HCT116 (cell line): ENCODE data around the gene FSCN2. TPM values are rescaled to one million over a fixed set of nuclear protein-coding genes. Genes with fewer than 3 reads are reported as not detected.

Experiments
- ATAC-seq: fragments of 200-7000 bp; cut with Tn5 transposase; 2 replicates; pipeline ENCODE4 v1.9.1; 2020; ENCODE audit warnings: mild to moderate bottlenecking, moderate library complexity
- BruUV-seq: library from RNA; stranded (reverse); fragments of 400-500 nt; replicated peaks from 2 replicates; lab custom pipeline; 2021; lab: Mats Ljungman, UMichigan
- CTCF ChIA-PET: fragments of 300-600 bp; sonication (Branson Sonifier 250); formaldehyde crosslinking; loops from one replicate; lab custom pipeline; 2021; ENCODE audit warnings: antibody characterized with exemption; lab: Charles Lee
- POLR2A ChIA-PET: fragments of 300-600, 350-600 bp; sonication (Branson Sonifier 250); formaldehyde crosslinking; loops from one replicate; lab custom pipeline; 2021; ENCODE audit warnings: antibody characterized with exemption; lab: Charles Lee
- RAD21 ChIA-PET, 2 experiments: fragments of 300-600 bp; sonication (Branson Sonifier 250); formaldehyde crosslinking; loops; one replicate each; lab custom pipeline; 2023; ENCODE audit warnings: low total read pairs in 2 of 2; ENCODE audit not compliant: uncharacterized antibody in 2 of 2, unreplicated experiment in 2 of 2, low non-redundant PET in 1 of 2; lab: Charles Lee
- DNase-seq: peaks from one replicate; pipeline ENCODE4 v3.0.0-alpha.2; 2010; ENCODE audit warnings: low read depth, low spot score
- H2AFZ ChIP-seq: fragments of 200-600 bp; shearing (Covaris generic), sonication (generic); 2 replicates; pipeline ENCODE4 v1.6.1; 2017; ENCODE audit warnings: low read depth, mixed run types, mixed read lengths, antibody characterized with exemption, low read length; ENCODE audit not compliant: poor library complexity, severe bottlenecking
- H3K27ac ChIP-seq: 2 replicates; pipeline ENCODE4 v1.5.1; 2012; ENCODE audit warnings: low read depth, low read length
- H3K27me3 ChIP-seq: fragments of 200-600 bp; sonication (generic); 2 replicates; pipeline ENCODE4 v1.6.1; 2016; ENCODE audit warnings: mixed run types, low read length, mixed read lengths; ENCODE audit not compliant: insufficient read depth
- H3K36me3 ChIP-seq, 2 experiments: fragments of 200-500 bp in 1 of 2; fragments of 200-600 bp in 1 of 2; sonication (Bioruptor generic) in 1 of 2; sonication (generic) in 1 of 2; 2 replicates each; pipeline versions ENCODE4 v1.5.1 to v1.6.1; 2014 to 2016; ENCODE audit warnings: low read length in 2 of 2, inconsistent platforms in 1 of 2, mixed read lengths in 1 of 2, mixed run types in 1 of 2; ENCODE audit not compliant: insufficient read depth in 2 of 2, control insufficient read depth in 1 of 2
- H3K4me1 ChIP-seq, 2 experiments: fragments of 200-600 bp in 1 of 2; sonication (generic) in 1 of 2; 2 replicates each; pipeline versions ENCODE4 v1.5.1 to v1.6.1; 2012 to 2017; ENCODE audit warnings: low read length in 2 of 2, inconsistent platforms in 1 of 2, mild to moderate bottlenecking in 1 of 2, mixed read lengths in 1 of 2, mixed run types in 1 of 2, moderate library complexity in 1 of 2; ENCODE audit not compliant: insufficient read depth in 2 of 2, control insufficient read depth in 1 of 2
- H3K4me2 ChIP-seq: fragments of 200-600 bp; sonication (generic); 2 replicates; pipeline ENCODE4 v1.6.1; 2017; ENCODE audit warnings: mixed run types, low read length, mixed read lengths
- H3K4me3 ChIP-seq, 2 experiments: fragments of 200-600 bp in 1 of 2; sonication (generic) in 1 of 2; replicated peaks in 1 of 2; 2 replicates each; pipeline ENCODE4 v1.5.1; 2011 to 2016; ENCODE audit warnings: low read length in 2 of 2, control low read depth in 1 of 2, low read depth in 1 of 2, mild to moderate bottlenecking in 1 of 2, mixed read lengths in 1 of 2, mixed run types in 1 of 2
- H3K79me2 ChIP-seq: fragments of 200-600 bp; sonication (generic); 2 replicates; pipeline ENCODE4 v1.6.1; 2017; ENCODE audit warnings: mild to moderate bottlenecking, mixed run types, low read length, moderate library complexity, mixed read lengths; ENCODE audit not compliant: insufficient read depth
- H3K9ac ChIP-seq: fragments of 200-600 bp; sonication (generic); 2 replicates; pipeline ENCODE4 v1.6.1; 2016; ENCODE audit warnings: low read length, mixed read lengths
- H3K9me2 ChIP-seq: fragments of 200-600 bp; sonication (generic), shearing (Covaris generic); 2 replicates; pipeline ENCODE4 v1.6.1; 2017; ENCODE audit warnings: mixed run types, mild to moderate bottlenecking, moderate library complexity; ENCODE audit not compliant: insufficient read depth
- H3K9me3 ChIP-seq, 2 experiments: fragments of 200-500 bp in 1 of 2; fragments of 200-600 bp in 1 of 2; sonication (Bioruptor generic) in 1 of 2; sonication (generic) in 1 of 2; 2 replicates each; pipeline ENCODE4 v1.6.1; 2014 to 2017; ENCODE audit warnings: low read length in 2 of 2, mixed read lengths in 2 of 2, inconsistent platforms in 1 of 2, low read depth in 1 of 2, mild to moderate bottlenecking in 1 of 2, mixed run types in 1 of 2, moderate library complexity in 1 of 2; ENCODE audit not compliant: control insufficient read depth in 1 of 2, insufficient read depth in 1 of 2
- H4K20me1 ChIP-seq: fragments of 200-600 bp; sonication (generic), shearing (Covaris generic); 2 replicates; pipeline ENCODE4 v1.6.1; 2017; ENCODE audit warnings: mixed run types, mild to moderate bottlenecking, moderate library complexity; ENCODE audit not compliant: insufficient read depth
- EGR1 ChIP-seq: IDR thresholded peaks from 2 replicates; pipeline ENCODE4 v1.6.1; 2012; ENCODE audit warnings: low read depth
- EZH2 ChIP-seq: fragments of 200-600 bp; sonication (generic); IDR thresholded peaks from 2 replicates; pipeline ENCODE4 v1.6.1; 2017; ENCODE audit warnings: antibody characterized with exemption, mixed run types
- FOSL1 ChIP-seq: IDR thresholded peaks from 2 replicates; pipeline ENCODE4 v1.6.1; 2012; ENCODE audit warnings: low read depth
- JUND ChIP-seq: IDR thresholded peaks from 2 replicates; pipeline ENCODE4 v1.6.1; 2012
- POLR2A ChIP-seq: IDR thresholded peaks from 2 replicates; pipeline ENCODE4 v1.7.0; 2011; ENCODE audit warnings: borderline replicate concordance; ENCODE audit not compliant: insufficient read depth, insufficient read length; ENCODE audit errors: extremely low read depth
- POLR2AphosphoS5 ChIP-seq: IDR thresholded peaks from 2 replicates; pipeline ENCODE4 v1.6.1; 2011; ENCODE audit warnings: mild to moderate bottlenecking, low read depth, low read length, moderate library complexity
- SRF ChIP-seq: IDR thresholded peaks from 2 replicates; pipeline ENCODE4 v1.6.1; 2012; ENCODE audit warnings: low read depth
- TCF7L2 ChIP-seq: IDR thresholded peaks from 2 replicates; pipeline ENCODE4 v1.7.0; 2011; ENCODE audit warnings: borderline replicate concordance, inconsistent platforms; ENCODE audit not compliant: insufficient read depth, insufficient read length; ENCODE audit errors: extremely low read depth
- ZFX ChIP-seq: fragments of 450-650 bp; IDR thresholded peaks from 2 replicates; pipeline ENCODE4 v1.6.1; 2017
- ZNF274 ChIP-seq: fragments of 200-500 bp; sonication (Bioruptor generic); IDR thresholded peaks from 2 replicates; pipeline ENCODE4 v1.6.1; 2014; ENCODE audit warnings: mild to moderate bottlenecking, low read depth, low read length, inconsistent platforms
- intact Hi-C: fragments of 100-400 bp; cut with micrococcal nuclease; formaldehyde crosslinking; loops from 2 replicates; pipeline ENCODE4 v1.10.0; 2022
- total RNA-seq: library from RNA; stranded (reverse); gene quantifications from one replicate; pipeline ENCODE4 v1.2.1, GENCODE V29; 2021; ENCODE audit not compliant: unreplicated experiment
- TF ChIP-seq, protein P1 (sequence below): IDR thresholded peaks from 2 replicates; pipeline ENCODE4 v1.6.1; 2011; ENCODE audit warnings: mild to moderate bottlenecking, low read length, moderate library complexity; ENCODE audit not compliant: insufficient replicate concordance; ENCODE audit errors: extremely low read depth
- TF ChIP-seq, protein P2 (sequence below): IDR thresholded peaks from 2 replicates; pipeline ENCODE4 v1.6.1; 2012
- TF ChIP-seq, protein P3 (sequence below): IDR thresholded peaks from 2 replicates; pipeline ENCODE4 v1.6.1; 2012

The FSCN2 gene
- total RNA-seq, 1 experiment from 2014 or later = 10.1 TPM

DNA sequence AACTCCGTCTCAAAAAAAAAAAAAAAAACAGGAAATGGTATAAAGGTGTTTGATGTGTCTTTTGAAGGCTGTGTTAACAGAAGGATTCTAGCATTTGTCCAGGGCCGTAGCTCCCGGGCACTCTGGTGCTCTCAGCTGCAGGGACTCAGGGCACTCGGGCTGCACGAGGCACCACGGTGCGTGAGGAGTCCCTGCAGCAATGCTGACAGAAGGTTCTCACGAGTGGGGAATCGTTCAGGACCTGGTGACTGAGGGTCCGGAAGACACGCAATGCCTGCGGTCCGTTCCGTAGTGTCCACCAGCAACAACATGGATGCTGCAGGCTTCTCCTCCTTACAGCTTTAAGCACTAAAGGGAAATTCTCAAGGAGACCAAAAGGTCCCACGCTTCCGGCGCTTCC is 36.6 kb downstream of the FSCN2 start:
- RAD21 ChIA-PET = no interaction called here
- H3K9ac ChIP-seq = no peak overlapping the region
- no peaks in the 10 kb centered on the region for H3K27me3 ChIP-seq
- H3K36me3 ChIP-seq = peaks cover 54 to 79% of the 10 kb centered on the region in 2 experiments
- no TSS peak for BruUV-seq
- H3K27ac ChIP-seq = no peak overlapping the region
- H4K20me1 ChIP-seq = 0 out of 2 replicates have a peak, but pooled peaks cover 3% of the 10 kb centered on the region
- H3K4me3 ChIP-seq = no peak overlapping the region
- no peak for ATAC-seq
- DNase-seq = no peak
- H2AFZ ChIP-seq = no peak overlapping the region
- TF ChIP-seq TCF7L2 (no peak), SRF (no peak), POLR2A (no peak), FOSL1 (no peak), ZNF274 (no peak), POLR2AphosphoS5 (no peak), ZFX (no peak), JUND (no peak), EZH2 (no peak), EGR1 (no peak)
- TF ChIP-seq, protein P1, sequence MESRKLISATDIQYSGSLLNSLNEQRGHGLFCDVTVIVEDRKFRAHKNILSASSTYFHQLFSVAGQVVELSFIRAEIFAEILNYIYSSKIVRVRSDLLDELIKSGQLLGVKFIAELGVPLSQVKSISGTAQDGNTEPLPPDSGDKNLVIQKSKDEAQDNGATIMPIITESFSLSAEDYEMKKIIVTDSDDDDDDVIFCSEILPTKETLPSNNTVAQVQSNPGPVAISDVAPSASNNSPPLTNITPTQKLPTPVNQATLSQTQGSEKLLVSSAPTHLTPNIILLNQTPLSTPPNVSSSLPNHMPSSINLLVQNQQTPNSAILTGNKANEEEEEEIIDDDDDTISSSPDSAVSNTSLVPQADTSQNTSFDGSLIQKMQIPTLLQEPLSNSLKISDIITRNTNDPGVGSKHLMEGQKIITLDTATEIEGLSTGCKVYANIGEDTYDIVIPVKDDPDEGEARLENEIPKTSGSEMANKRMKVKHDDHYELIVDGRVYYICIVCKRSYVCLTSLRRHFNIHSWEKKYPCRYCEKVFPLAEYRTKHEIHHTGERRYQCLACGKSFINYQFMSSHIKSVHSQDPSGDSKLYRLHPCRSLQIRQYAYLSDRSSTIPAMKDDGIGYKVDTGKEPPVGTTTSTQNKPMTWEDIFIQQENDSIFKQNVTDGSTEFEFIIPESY = no peak
- TF ChIP-seq, protein P2, sequence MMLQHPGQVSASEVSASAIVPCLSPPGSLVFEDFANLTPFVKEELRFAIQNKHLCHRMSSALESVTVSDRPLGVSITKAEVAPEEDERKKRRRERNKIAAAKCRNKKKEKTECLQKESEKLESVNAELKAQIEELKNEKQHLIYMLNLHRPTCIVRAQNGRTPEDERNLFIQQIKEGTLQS = no peak
- TF ChIP-seq, protein P3, sequence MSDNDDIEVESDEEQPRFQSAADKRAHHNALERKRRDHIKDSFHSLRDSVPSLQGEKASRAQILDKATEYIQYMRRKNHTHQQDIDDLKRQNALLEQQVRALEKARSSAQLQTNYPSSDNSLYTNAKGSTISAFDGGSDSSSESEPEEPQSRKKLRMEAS = no peak
- H3K79me2 ChIP-seq = peaks cover 3% of the 10 kb centered on the region; the same call in 1 of the 2 replicates
- intact Hi-C loops = loop anchor here (5.0 kb wide), 1 partner anchor 38 kb away; no protein-coding TSS in a partner anchor
- H3K9me2 ChIP-seq = no peaks in the 10 kb centered on the region
- no peak overlapping the region for H3K4me2 ChIP-seq
- POLR2A ChIA-PET = no interaction called here
- H3K9me3 ChIP-seq = no peaks in the 10 kb centered on the region
- CTCF ChIA-PET = interaction anchor here (1.2 kb wide), 1 partner anchor 36 kb away, joined by 3 read pairs; no protein-coding TSS in a partner anchor
- peaks cover 18 to 24% of the 10 kb centered on the region in 2 experiments for H3K4me1 ChIP-seq
